ENCODE measurements around the gene MYO1G. TPM values are rescaled to one million over a fixed set of nuclear protein-coding genes. Genes with fewer than 3 reads are reported as not detected.

Gene MYO1G
- total RNA-seq, 1 donor from 2014 or later: 0.77 TPM

DNA sequence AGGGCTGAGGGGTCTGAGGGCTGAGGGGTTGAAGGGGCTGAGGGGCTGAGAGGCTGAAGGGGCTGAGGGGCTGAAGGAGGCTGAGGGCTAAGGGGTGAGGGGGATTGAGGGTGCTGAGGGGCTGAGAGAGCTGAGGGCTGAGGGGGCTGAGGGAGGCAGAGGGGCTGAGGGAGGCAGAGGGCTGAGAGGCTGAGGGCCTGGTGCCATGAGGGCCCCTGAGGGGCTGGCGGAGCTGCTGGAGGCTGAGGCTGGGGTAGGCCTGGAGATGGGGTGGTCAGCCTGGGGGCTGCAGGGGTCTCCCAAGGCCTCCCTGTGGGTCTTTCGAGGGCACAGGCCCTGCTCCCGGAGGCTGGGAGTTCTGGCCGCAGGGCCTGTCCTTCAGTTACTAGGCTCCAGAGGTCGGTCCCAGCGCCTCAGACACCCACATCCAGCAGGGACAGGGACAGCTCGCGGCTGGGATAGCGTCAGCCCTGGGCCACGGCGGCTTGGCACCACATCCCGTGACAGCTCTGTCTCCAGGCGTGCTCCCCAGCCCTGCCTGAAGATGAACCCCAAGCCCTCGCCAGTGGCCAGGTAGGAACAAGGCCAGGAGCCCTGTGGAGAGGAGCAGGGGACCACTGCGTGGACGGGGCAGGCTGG, 16.9 kb downstream of the MYO1G start:
- peak overlapping the region; percentile 66 for H3K4me3 ChIP-seq
- TF ChIP-seq, protein P1, sequence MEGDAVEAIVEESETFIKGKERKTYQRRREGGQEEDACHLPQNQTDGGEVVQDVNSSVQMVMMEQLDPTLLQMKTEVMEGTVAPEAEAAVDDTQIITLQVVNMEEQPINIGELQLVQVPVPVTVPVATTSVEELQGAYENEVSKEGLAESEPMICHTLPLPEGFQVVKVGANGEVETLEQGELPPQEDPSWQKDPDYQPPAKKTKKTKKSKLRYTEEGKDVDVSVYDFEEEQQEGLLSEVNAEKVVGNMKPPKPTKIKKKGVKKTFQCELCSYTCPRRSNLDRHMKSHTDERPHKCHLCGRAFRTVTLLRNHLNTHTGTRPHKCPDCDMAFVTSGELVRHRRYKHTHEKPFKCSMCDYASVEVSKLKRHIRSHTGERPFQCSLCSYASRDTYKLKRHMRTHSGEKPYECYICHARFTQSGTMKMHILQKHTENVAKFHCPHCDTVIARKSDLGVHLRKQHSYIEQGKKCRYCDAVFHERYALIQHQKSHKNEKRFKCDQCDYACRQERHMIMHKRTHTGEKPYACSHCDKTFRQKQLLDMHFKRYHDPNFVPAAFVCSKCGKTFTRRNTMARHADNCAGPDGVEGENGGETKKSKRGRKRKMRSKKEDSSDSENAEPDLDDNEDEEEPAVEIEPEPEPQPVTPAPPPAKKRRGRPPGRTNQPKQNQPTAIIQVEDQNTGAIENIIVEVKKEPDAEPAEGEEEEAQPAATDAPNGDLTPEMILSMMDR (IDR thresholded peaks at IDR 0.05; ENCODE audit: borderline replicate concordance): no peak
- H3K27me3 ChIP-seq (ENCODE audit: low read depth): peaks cover 43% of the 10 kb centered on the region
- no peaks in the 10 kb centered on the region for H3K36me3 ChIP-seq
- DNase-seq: no peak
- no peaks in the 10 kb centered on the region for H3K9me3 ChIP-seq (replicated peaks)
- intact Hi-C loops (cut with micrococcal nuclease): no loop called here
- no peak overlapping the region for H3K27ac ChIP-seq (replicated peaks)
- H3K4me1 ChIP-seq: peaks cover 12% of the 10 kb centered on the region

DNA sequence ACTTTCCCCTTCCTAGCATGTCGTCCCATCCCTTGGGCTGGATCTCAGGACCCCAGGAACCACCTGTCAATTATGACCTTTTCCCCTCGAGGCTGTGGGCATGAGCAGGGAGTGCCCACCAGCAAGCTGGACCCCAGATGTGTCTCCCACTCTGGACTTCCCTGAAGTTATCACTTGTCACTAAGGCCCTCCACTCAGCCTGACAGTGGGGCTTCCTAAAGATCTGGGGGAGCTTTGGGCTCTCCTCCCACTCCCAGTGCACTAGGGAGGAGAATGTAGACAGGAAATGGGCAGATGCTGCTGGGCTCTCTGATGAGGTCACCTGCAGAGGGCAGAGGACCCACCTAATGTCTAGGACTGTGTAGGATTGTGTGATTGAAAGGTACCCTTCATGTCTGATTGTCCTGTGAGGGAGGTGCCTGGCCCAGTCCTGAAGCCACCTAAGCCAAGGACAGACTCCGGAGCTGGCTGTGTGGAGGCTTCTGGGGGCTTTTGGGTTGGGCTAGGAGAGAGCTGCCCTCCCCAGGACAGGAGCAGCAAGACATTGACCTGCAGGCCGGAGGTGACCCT, 18.7 kb downstream of the MYO1G start:
- TF ChIP-seq, protein P1 (IDR thresholded peaks at IDR 0.05; ENCODE audit: borderline replicate concordance): no peak
- H3K27me3 ChIP-seq (ENCODE audit: low read depth): peaks cover 43% of the 10 kb centered on the region

DNA sequence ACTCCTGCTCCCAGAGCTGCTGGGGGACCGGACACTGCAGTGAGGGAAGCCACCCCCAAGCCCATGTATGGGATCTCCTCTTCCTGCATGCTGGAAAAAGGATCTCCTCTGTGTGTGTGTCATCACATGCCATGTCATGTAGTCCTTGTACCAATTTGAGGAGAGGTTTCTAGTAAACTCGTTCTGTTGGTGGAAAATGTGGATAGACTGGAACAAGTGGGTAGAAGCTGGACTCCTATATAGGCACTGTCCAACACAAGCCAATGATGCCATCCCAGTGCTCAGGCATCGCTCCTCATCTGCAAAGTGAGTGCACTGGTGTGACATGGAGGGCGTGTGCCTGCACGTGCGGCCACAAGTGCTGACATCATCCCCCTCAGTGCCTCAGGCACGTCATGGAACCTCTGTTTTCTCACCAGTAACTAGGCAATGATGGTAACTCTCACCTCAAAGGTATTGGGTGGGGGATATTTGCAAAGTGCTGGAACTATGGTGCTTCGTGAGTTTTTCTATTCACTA, 19.3 kb downstream of the MYO1G start:
- TF ChIP-seq, protein P1 (IDR thresholded peaks at IDR 0.05; ENCODE audit: borderline replicate concordance): no peak
- peaks cover 12% of the 10 kb centered on the region for H3K4me1 ChIP-seq
- peaks cover 43% of the 10 kb centered on the region for H3K27me3 ChIP-seq (ENCODE audit: low read depth)
- no peak overlapping the region for H3K4me3 ChIP-seq
- intact Hi-C loops (cut with micrococcal nuclease): no loop called here
- H3K36me3 ChIP-seq: no peaks in the 10 kb centered on the region
- H3K27ac ChIP-seq (replicated peaks): no peak overlapping the region
- no peaks in the 10 kb centered on the region for H3K9me3 ChIP-seq (replicated peaks)
- no peak for DNase-seq

More for the DNA sequence above, 18.7 kb downstream of the MYO1G start:
- intact Hi-C loops (cut with micrococcal nuclease): no loop called here
- no peak for DNase-seq
- no peaks in the 10 kb centered on the region for H3K36me3 ChIP-seq
- H3K4me1 ChIP-seq: peaks cover 12% of the 10 kb centered on the region
- H3K27ac ChIP-seq (replicated peaks): no peak overlapping the region
- H3K4me3 ChIP-seq: no peak overlapping the region
- H3K9me3 ChIP-seq (replicated peaks): no peaks in the 10 kb centered on the region

GRCh38 chr7:44958645-44959344, 20.0 kb downstream of the MYO1G start:
- Histone ChIP-seq H3K36me3 (no peaks in the 10 kb centered on the region), H3K4me3 (no peak overlapping the region), H3K27ac (replicated peaks) (no peak overlapping the region), H3K27me3 (ENCODE audit: low read depth) (peaks cover 44% of the 10 kb centered on the region), H3K9me3 (replicated peaks) (no peaks in the 10 kb centered on the region), H3K4me1 (peaks cover 12% of the 10 kb centered on the region)
- DNase-seq: no peak
- TF ChIP-seq, protein P1 (IDR thresholded peaks at IDR 0.05; ENCODE audit: borderline replicate concordance): no peak
- intact Hi-C loops (cut with micrococcal nuclease): no loop called here

GRCh38 chr7:44956157-44956766, 22.6 kb downstream of the MYO1G start:
- H3K4me3 ChIP-seq: no peak overlapping the region
- H3K4me1 ChIP-seq: no peaks in the 10 kb centered on the region
- intact Hi-C loops (cut with micrococcal nuclease): no loop called here
- no peaks in the 10 kb centered on the region for H3K36me3 ChIP-seq
- no peak for DNase-seq
- no peaks in the 10 kb centered on the region for H3K9me3 ChIP-seq (replicated peaks)
- TF ChIP-seq, protein P1 (IDR thresholded peaks at IDR 0.05; ENCODE audit: borderline replicate concordance): no peak
- H3K27me3 ChIP-seq (ENCODE audit: low read depth): peaks cover 40% of the 10 kb centered on the region
- no peak overlapping the region for H3K27ac ChIP-seq (replicated peaks)

Data from left ventricle myocardium inferior (tissue), 1 donor.